H1 (cell line): ENCODE results near the gene TMEM266. TPM values are rescaled to one million over a fixed set of nuclear protein-coding genes. Genes with fewer than 3 reads are reported as not detected.

ENCODE experiments used
- CTCF ChIA-PET: fragments of 300-600 bp; sonication (Branson Sonifier 250); formaldehyde crosslinking; loops from one replicate; lab custom pipeline; 2021; ENCODE audit not compliant: partially characterized antibody; lab: Charles Lee
- POLR2A ChIA-PET: fragments of 300-600 bp; sonication (Branson Sonifier 250); formaldehyde crosslinking; loops from one replicate; lab custom pipeline; 2021; ENCODE audit warnings: inconsistent platforms; ENCODE audit not compliant: partially characterized antibody; lab: Charles Lee
- DNase-seq, 2 experiments: peaks; one replicate each; pipeline versions ENCODE4 v3.0.0 to v3.0.0-alpha.2; 2010 to 2022; ENCODE audit warnings: low spot score in 2 of 2, low read depth in 1 of 2, mixed read lengths in 1 of 2
- FAIRE-seq: peaks from 2 replicates; lab custom pipeline; 2011; peaks lifted over from hg19 to GRCh38; lab: Jason Lieb, UNC
- H2AFZ ChIP-seq: 2 replicates; pipeline ENCODE4 v1.8.1; 2012; ENCODE audit warnings: low read length, inconsistent platforms
- H2AK5ac ChIP-seq: 2 replicates; pipeline ENCODE4 v1.6.1; 2013; ENCODE audit warnings: low read depth, low read length
- H2BK120ac ChIP-seq: replicated peaks from 2 replicates; pipeline ENCODE3; 2013; ENCODE audit warnings: low read depth, low read length, inconsistent platforms
- H2BK12ac ChIP-seq: 2 replicates; pipeline ENCODE4 v1.6.1; 2013; ENCODE audit warnings: low read depth, low read length
- H2BK15ac ChIP-seq: 2 replicates; pipeline ENCODE4 v1.6.1; 2013; ENCODE audit warnings: low read length
- H2BK20ac ChIP-seq: 2 replicates; pipeline ENCODE4 v1.6.1; 2013; ENCODE audit warnings: low read length
- H2BK5ac ChIP-seq: 2 replicates; pipeline ENCODE4 v1.6.1; 2013; ENCODE audit warnings: low read depth, low read length
- H3K14ac ChIP-seq: 2 replicates; pipeline ENCODE4 v1.6.1; 2013; ENCODE audit warnings: inconsistent platforms; ENCODE audit not compliant: insufficient read length
- H3K18ac ChIP-seq: 2 replicates; pipeline ENCODE4 v1.6.1; 2013; ENCODE audit warnings: low read length; ENCODE audit errors: extremely low read depth
- H3K23ac ChIP-seq: 2 replicates; pipeline ENCODE4 v1.6.1; 2013; ENCODE audit warnings: inconsistent platforms; ENCODE audit not compliant: insufficient read length
- H3K23me2 ChIP-seq: 2 replicates; pipeline ENCODE4 v1.6.1; 2013; ENCODE audit warnings: low read depth, low read length
- H3K27ac ChIP-seq: 2 replicates; pipeline ENCODE4 v1.6.1; 2011; ENCODE audit warnings: low read depth, low read length, inconsistent platforms
- H3K27me3 ChIP-seq, 4 experiments: replicated peaks in 1 of 4; 1 replicate in 1 of 4; 2 replicates in 3 of 4; pipeline versions ENCODE4 v1.6.1 to v1.8.1; 2011 to 2013; ENCODE audit warnings: low read length in 3 of 4, mild to moderate bottlenecking in 3 of 4, inconsistent platforms in 2 of 4, mixed read lengths in 2 of 4, moderate library complexity in 1 of 4; ENCODE audit not compliant: control insufficient read depth in 3 of 4, insufficient read depth in 3 of 4; ENCODE audit errors: extremely low read depth in 1 of 4
- H3K36me3 ChIP-seq, 4 experiments: 2 replicates each; pipeline versions ENCODE4 v1.6.1 to v1.8.1; 2011 to 2013; ENCODE audit warnings: mild to moderate bottlenecking in 4 of 4, low read length in 3 of 4, moderate library complexity in 2 of 4, control low read depth in 1 of 4, inconsistent platforms in 1 of 4; ENCODE audit not compliant: insufficient read depth in 4 of 4, control insufficient read depth in 2 of 4
- H3K4ac ChIP-seq: replicated peaks from 2 replicates; pipeline ENCODE3; 2013; ENCODE audit warnings: low read length, low read depth, mixed read lengths, inconsistent platforms; ENCODE audit not compliant: insufficient read length
- H3K4me1 ChIP-seq, 4 experiments: replicated peaks in 1 of 4; 1 replicate in 1 of 4; 2 replicates in 3 of 4; pipeline versions ENCODE4 v1.6.1 to v1.8.1; 2011 to 2013; ENCODE audit warnings: low read length in 3 of 4, inconsistent platforms in 2 of 4, mixed read lengths in 1 of 4; ENCODE audit not compliant: insufficient read depth in 4 of 4, control insufficient read depth in 3 of 4
- H3K4me2 ChIP-seq, 2 experiments: 2 replicates each; pipeline versions ENCODE4 v1.6.1 to v1.8.1; 2011 to 2013; ENCODE audit warnings: low read depth in 2 of 2, low read length in 2 of 2, control low read depth in 1 of 2, inconsistent platforms in 1 of 2, mild to moderate bottlenecking in 1 of 2; ENCODE audit not compliant: insufficient read depth in 1 of 2
- H3K4me3 ChIP-seq, 4 experiments: fragments of 200-600, 300-600 bp in 1 of 4; sonication (generic), shearing (Covaris generic), sonication (Bioruptor Twin) in 1 of 4; 2 replicates each; pipeline versions ENCODE4 v1.5.1 to v1.8.1; 2011 to 2016; ENCODE audit warnings: low read length in 4 of 4, low read depth in 3 of 4, control low read depth in 2 of 4, inconsistent platforms in 2 of 4, mild to moderate bottlenecking in 2 of 4, mixed read lengths in 1 of 4, moderate library complexity in 1 of 4; ENCODE audit not compliant: insufficient read depth in 2 of 4; ENCODE audit errors: extremely low read depth in 1 of 4
- H3K56ac ChIP-seq: replicated peaks from 2 replicates; pipeline ENCODE3; 2013; ENCODE audit warnings: low read depth, mild to moderate bottlenecking, mixed read lengths, low read length, inconsistent platforms; ENCODE audit not compliant: insufficient read length
- H3K79me1 ChIP-seq: 2 replicates; pipeline ENCODE4 v1.6.1; 2013; ENCODE audit warnings: low read depth, low read length, control low read depth
- H3K79me2 ChIP-seq, 2 experiments: 2 replicates each; pipeline versions ENCODE4 v1.6.1 to v1.8.1; 2012 to 2013; ENCODE audit warnings: low read length in 2 of 2, mild to moderate bottlenecking in 2 of 2, inconsistent platforms in 1 of 2; ENCODE audit not compliant: insufficient read depth in 2 of 2, control insufficient read depth in 1 of 2
- H3K9ac ChIP-seq, 4 experiments: replicated peaks in 1 of 4; 1 replicate in 1 of 4; 2 replicates in 3 of 4; pipeline versions ENCODE4 v1.6.1 to v1.8.1; 2011 to 2013; ENCODE audit warnings: low read depth in 3 of 4, low read length in 3 of 4, control low read depth in 2 of 4, mild to moderate bottlenecking in 2 of 4, moderate library complexity in 2 of 4, inconsistent platforms in 1 of 4; ENCODE audit errors: extremely low read depth in 1 of 4
- H3K9me3 ChIP-seq, 2 experiments: 2 replicates each; pipeline versions ENCODE4 v1.6.1 to v1.8.1; 2012 to 2013; ENCODE audit warnings: mild to moderate bottlenecking in 2 of 2, moderate library complexity in 2 of 2, control low read depth in 1 of 2, inconsistent platforms in 1 of 2, low read depth in 1 of 2, low read length in 1 of 2, mixed read lengths in 1 of 2; ENCODE audit not compliant: insufficient read depth in 2 of 2
- H4K20me1 ChIP-seq, 2 experiments: replicated peaks in 1 of 2; 2 replicates each; pipeline versions ENCODE3 to v1.8.1; 2011 to 2013; ENCODE audit warnings: inconsistent platforms in 2 of 2, low read length in 2 of 2, mild to moderate bottlenecking in 1 of 2; ENCODE audit not compliant: insufficient read depth in 2 of 2, control insufficient read depth in 1 of 2
- H4K5ac ChIP-seq: 2 replicates; pipeline ENCODE4 v1.6.1; 2013; ENCODE audit warnings: low read length, low read depth, mixed read lengths, inconsistent platforms; ENCODE audit not compliant: insufficient read length
- H4K8ac ChIP-seq: 2 replicates; pipeline ENCODE4 v1.8.0; 2013; ENCODE audit warnings: mild to moderate bottlenecking, moderate library complexity, low read length, inconsistent platforms; ENCODE audit not compliant: insufficient read depth; ENCODE audit errors: extremely low read depth
- H4K91ac ChIP-seq: replicated peaks from 2 replicates; pipeline ENCODE3; 2013; ENCODE audit warnings: low read length, mixed read lengths, inconsistent platforms; ENCODE audit not compliant: insufficient read length
- ATF3 ChIP-seq: IDR thresholded peaks from 2 replicates; pipeline ENCODE4 v1.6.1; 2011; ENCODE audit warnings: low read depth, mild to moderate bottlenecking, low read length; ENCODE audit not compliant: insufficient read depth
- BACH1 ChIP-seq: IDR thresholded peaks from 2 replicates; pipeline ENCODE4 v1.6.1; 2012; ENCODE audit warnings: low read length, improper control_type of control experiment
- CBX5 ChIP-seq: fragments of 300-800, 300-1000 bp; sonication (generic); IDR thresholded peaks from 2 replicates; pipeline ENCODE4 v1.7.1; 2016; ENCODE audit warnings: antibody characterized with exemption, low read length, low read depth
- EP300 ChIP-seq, 2 experiments: IDR thresholded peaks; 1 replicate in 1 of 2; 2 replicates in 1 of 2; pipeline ENCODE4 v1.6.1; 2011 to 2012; ENCODE audit warnings: low read depth in 2 of 2, low read length in 2 of 2, mild to moderate bottlenecking in 2 of 2, borderline replicate concordance in 1 of 2, inconsistent platforms in 1 of 2, moderate library complexity in 1 of 2
- HDAC6 ChIP-seq: IDR thresholded peaks from one replicate; pipeline ENCODE4 v1.7.1; 2012; ENCODE audit warnings: low read depth, mild to moderate bottlenecking, inconsistent platforms, low read length, moderate library complexity
- MAFK ChIP-seq: IDR thresholded peaks from 2 replicates; pipeline ENCODE4 v1.6.1; 2012; ENCODE audit warnings: low read depth, mild to moderate bottlenecking, improper control_type of control experiment, low read length
- SP1 ChIP-seq: IDR thresholded peaks from 2 replicates; pipeline ENCODE4 v1.6.1; 2011; ENCODE audit warnings: low read depth, low read length
- TAF7 ChIP-seq: optimal IDR thresholded peaks from 2 replicates; pipeline ENCODE3; 2011; ENCODE audit warnings: low read depth, mild to moderate bottlenecking, inconsistent platforms, low read length, moderate library complexity, borderline replicate concordance
- TBP ChIP-seq: IDR thresholded peaks from 2 replicates; pipeline ENCODE4 v1.6.1; 2011; ENCODE audit warnings: low read depth, low read length, improper control_type of control experiment
- WGBS, 2 experiments: shearing (Covaris generic) in 1 of 2; methylation state at CpG; one replicate each; pipeline versions ENCODE4 v1.1.6 to v1.1.7; 2013 to 2015; ENCODE audit warnings: low lambda C conversion rate in 2 of 2, mixed read lengths in 2 of 2, inconsistent platforms in 1 of 2, low coverage in 1 of 2, missing lambda C conversion rate in 1 of 2; ENCODE audit not compliant: insufficient replicate concordance in 2 of 2, insufficient coverage in 1 of 2, insufficient read length in 1 of 2; ENCODE audit errors: extremely low coverage in 1 of 2, missing lambda C conversion rate in 1 of 2; 5-methylcytosine and 5-hydroxymethylcytosine counted together
- polyA plus RNA-seq, 7 experiments: library from polyadenylated mRNA; depleted of rRNA in 3 of 7; stranded (reverse) in 5 of 7; unstranded in 2 of 7; fragments of >200 nt in 5 of 7; fragments of 200-250 nt in 2 of 7; gene quantifications; 1 replicate in 5 of 7; 2 replicates in 1 of 7; 4 replicates in 1 of 7; pipeline versions ENCODE4 v1.2.1 to v1.2.3, GENCODE V29; 2011 to 2013; ENCODE audit warnings: missing spikeins in 2 of 7, mixed read lengths in 2 of 7
- total RNA-seq: library from RNA; stranded (reverse); fragmentation: NEBNext Ultra II Directional; extraction: Animal tissue kit (Norgen Biotek cat#: 25700); gene quantifications from 2 replicates; pipeline ENCODE4 v1.2.1, GENCODE V29; 2021
- TF ChIP-seq, protein P1 (sequence below): IDR thresholded peaks from 2 replicates; pipeline ENCODE4 v1.6.1; 2011; ENCODE audit warnings: low read length, improper control_type of control experiment

Gene TMEM266
- total and polyA plus RNA-seq, 2 of the 8 experiments (the other 6 are each of a cell fraction or from before 2014, with no cell fraction given), result 2.6 TPM

GRCh38 chr15:76159282-76159681, 99.5 kb downstream of the TMEM266 start:
- POLR2A ChIA-PET, result no interaction called here
- H2BK5ac ChIP-seq, result no peak overlapping the region
- FAIRE-seq (no peak), DNase-seq (no peak)
- no peaks in the 10 kb centered on the region for H3K23me2 ChIP-seq
- no peaks in the 10 kb centered on the region for H3K36me3 ChIP-seq
- H3K79me2 ChIP-seq, result no peaks in the 10 kb centered on the region
- H3K4ac ChIP-seq, result no peak overlapping the region
- 94% methylated on average over 5 of the region's 5 CpGs; no CpG with 5 or more reads in 1 of the 2 experiments for WGBS, 2 experiments
- no peak overlapping the region for H2BK12ac ChIP-seq
- peaks cover 0 to 5% (median 2%) of the 10 kb centered on the region in 4 experiments; a peak in 1 of 7 replicates for H3K4me1 ChIP-seq
- no peak overlapping the region for H3K27ac ChIP-seq
- no peak overlapping the region for H3K23ac ChIP-seq
- H3K4me2 ChIP-seq, result no peak overlapping the region
- H2BK15ac ChIP-seq, result no peak overlapping the region
- no peak overlapping the region for H4K5ac ChIP-seq
- no peaks in the 10 kb centered on the region for H3K9me3 ChIP-seq
- H3K56ac ChIP-seq, result no peak overlapping the region
- H2BK20ac ChIP-seq, result no peak overlapping the region
- H3K79me1 ChIP-seq, result no peaks in the 10 kb centered on the region
- H3K4me3 ChIP-seq, result no peak overlapping the region
- H3K14ac ChIP-seq, result no peak overlapping the region
- no peak overlapping the region for H2AFZ ChIP-seq
- no peak overlapping the region for H3K9ac ChIP-seq
- no peak overlapping the region for H2AK5ac ChIP-seq
- no peak overlapping the region for H4K91ac ChIP-seq
- no peak overlapping the region for H2BK120ac ChIP-seq
- H4K8ac ChIP-seq, result no peak overlapping the region
- no peaks in the 10 kb centered on the region; a peak in 1 of 7 replicates for H3K27me3 ChIP-seq
- no peaks in the 10 kb centered on the region for H4K20me1 ChIP-seq
- H3K18ac ChIP-seq, result no peak overlapping the region
- CTCF ChIA-PET, result interaction anchor here (0.9 to 4.3 kb wide), 6 partner anchors 9 to 231 kb away, joined by 3 to 25 read pairs (median 6); no protein-coding TSS in a partner anchor
- TF ChIP-seq TAF7, result no peak
- TF ChIP-seq ATF3, result no peak
- no peak for TF ChIP-seq MAFK
- TF ChIP-seq, protein P1, sequence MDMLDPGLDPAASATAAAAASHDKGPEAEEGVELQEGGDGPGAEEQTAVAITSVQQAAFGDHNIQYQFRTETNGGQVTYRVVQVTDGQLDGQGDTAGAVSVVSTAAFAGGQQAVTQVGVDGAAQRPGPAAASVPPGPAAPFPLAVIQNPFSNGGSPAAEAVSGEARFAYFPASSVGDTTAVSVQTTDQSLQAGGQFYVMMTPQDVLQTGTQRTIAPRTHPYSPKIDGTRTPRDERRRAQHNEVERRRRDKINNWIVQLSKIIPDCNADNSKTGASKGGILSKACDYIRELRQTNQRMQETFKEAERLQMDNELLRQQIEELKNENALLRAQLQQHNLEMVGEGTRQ, result no peak
- no peak for TF ChIP-seq TBP
- TF ChIP-seq CBX5, result no peak
- TF ChIP-seq HDAC6, result no peak
- no peak for TF ChIP-seq EP300 (IDR thresholded peaks at IDR 0.05; ENCODE audit: borderline replicate concordance in 1 of 2, low read depth in 2 of 2, low read length in 2 of 2)
- TF ChIP-seq SP1, result no peak
- TF ChIP-seq BACH1, result no peak
